ENCODE results near the gene TRIM45.

Gene TRIM45

GRCh38 chr1:117098287-117098890, 23.2 kb downstream of the TRIM45 start:
- no peak for DNase-seq

- no peak for DNase-seq
Measured at GRCh38 chr1:117097443-117097842, 24.1 kb downstream of the TRIM45 start.

DNA sequence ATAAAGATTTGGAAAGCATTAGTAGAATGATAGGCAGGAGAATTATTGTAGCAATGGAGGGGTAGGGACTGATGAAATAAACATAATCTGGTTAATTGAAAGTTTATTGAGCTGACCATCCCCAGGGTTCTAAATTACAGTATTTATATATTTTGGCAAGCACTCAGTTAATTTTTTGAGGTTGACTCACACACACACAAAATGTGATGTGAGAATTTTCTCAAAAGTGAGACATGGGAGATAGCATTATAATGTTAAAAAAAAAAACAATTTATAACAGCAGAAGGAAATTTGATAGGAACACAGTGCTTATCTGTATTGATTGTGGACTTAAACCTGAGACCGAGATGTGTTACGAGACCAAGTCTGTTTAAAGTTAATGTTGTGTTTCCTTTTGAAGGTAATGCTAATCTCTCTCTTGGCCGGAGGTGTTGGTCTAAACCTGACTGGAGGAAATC, 24.6 kb downstream of the TRIM45 start:
- DNase-seq, result no peak

GRCh38 chr1:117094841-117095604, 26.5 kb downstream of the TRIM45 start:
- no peak for DNase-seq

DNA sequence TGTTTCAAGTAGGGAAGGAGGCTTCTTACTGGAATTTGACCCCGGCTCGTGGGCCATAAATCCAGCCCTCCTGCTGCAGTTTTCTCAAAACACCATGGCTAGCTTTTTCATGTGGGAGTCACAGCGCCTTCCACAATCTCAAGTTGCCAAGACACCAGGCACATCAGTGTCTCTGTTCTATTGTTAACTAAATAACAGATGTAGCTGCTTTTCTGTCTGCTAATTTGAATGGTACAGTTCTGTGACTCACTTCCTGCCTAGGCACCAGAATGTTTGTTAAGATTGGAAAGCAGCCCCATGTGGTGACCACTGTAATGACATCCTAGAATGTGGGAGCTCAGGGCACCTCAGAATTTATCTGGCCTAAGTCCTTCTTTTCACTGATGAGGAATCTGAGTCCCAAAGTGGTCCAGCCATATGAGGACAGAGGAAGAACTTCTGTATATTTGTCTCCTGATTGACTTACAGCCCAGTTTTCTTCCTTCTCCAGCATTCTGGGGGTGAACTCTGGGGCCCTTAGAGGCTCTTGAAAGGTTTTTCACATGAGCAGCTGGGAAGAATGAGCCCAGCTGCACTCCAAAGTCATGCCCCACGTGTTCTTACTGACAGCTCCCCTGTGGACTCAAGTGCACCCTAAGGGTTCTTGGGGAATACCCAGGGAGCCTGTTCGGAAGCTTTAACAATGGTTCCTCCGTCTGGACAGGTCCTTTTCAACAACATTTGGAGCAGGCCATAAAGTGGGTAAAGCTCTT, 27.5 kb downstream of the TRIM45 start:
- DNase-seq, result peak; percentile 14 to 37

- no peak for DNase-seq
Measured at GRCh38 chr1:117093091-117093534, 28.4 kb downstream of the TRIM45 start.

- no peak for DNase-seq
Measured at GRCh38 chr1:117092594-117092993, 29.0 kb downstream of the TRIM45 start.

GRCh38 chr1:117089996-117090395, 31.6 kb downstream of the TRIM45 start:
- DNase-seq, result no peak

DNA sequence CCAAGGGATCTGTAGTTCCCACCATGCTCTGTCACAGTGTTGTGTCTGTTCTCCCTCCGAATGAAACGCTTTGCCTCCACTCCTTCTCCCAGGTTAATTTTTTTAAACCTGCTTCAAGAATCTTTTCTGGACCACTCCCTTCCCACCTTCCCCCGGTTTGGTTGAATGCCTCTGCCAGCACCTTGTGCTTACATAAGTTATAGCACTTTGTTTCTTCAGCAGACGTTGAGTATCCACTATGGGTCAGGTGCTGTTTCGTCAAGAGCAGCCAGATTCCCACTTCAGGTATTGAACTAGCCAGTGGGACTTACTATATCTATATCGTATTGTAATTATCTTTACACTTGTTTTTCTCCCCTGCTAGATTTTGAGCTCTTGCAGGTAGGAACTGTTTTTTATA, 33.9 kb downstream of the TRIM45 start:
- DNase-seq, result no peak

DNA sequence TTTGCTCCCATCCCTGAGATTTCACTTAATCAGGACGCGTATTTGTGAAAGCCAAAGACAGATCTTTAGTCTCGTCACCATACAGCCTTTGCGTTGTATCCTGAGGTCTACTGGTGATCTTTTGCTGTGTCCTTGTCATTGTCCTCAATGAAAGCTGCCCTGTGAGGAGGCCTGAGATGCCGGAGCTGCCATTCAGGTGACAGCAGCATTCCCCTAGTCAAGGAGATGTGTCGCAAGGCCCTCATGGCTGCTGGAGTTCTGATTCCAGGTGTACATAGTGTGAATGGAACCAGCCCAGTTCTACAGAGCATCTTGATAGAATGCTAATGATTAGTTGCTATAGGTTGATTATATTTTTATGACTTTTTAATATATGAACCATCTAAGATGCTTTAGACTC, 37.3 kb downstream of the TRIM45 start:
- DNase-seq, result no peak

- no peak for DNase-seq
Measured at GRCh38 chr1:117079737-117080136, 41.8 kb downstream of the TRIM45 start.

DNA sequence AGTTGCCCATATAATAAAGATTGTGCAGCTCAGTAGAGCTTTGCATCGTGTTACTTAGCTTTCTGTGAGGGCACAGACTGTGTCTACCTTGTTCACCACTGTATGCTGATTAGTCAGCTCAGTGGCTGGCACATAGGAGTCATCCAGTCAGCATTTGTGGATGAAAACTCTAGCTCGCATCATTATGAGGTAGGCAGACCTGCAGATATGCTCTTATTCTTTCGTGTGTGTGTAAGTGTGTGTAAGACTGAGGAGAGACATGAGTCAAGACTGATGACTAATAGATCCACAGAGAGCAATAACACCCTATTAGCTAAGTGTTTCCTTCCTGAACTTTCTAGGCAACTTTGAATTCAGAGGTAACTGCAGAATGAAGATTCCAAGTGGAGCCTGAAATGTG, 44.3 kb downstream of the TRIM45 start:
- DNase-seq, result no peak

DNA sequence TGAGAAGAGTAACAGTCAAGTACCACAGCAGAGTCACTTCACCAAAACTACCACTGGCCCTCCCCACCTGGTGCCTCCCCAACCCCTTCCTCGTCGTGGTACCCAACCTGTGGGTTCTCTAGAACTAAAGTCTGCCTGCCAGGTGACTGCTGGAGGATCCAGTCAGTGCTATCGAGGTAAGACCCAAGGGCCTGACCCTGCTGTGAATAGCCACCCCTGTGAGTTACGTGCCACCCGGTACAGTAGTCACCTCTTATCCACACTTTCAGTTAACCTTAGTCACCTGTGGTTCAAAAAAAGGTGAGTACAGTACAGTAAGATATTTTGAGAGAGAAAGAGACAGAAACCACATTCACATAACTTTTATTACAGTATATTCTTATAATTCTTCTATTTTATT, 44.9 kb downstream of the TRIM45 start:
- no peak for DNase-seq

GRCh38 chr1:117070124-117070523, 51.4 kb downstream of the TRIM45 start:
- DNase-seq, result no peak

GRCh38 chr1:117069220-117069844, 52.2 kb downstream of the TRIM45 start:
- no peak for DNase-seq

- DNase-seq, result no peak
Measured at GRCh38 chr1:117068580-117068979, 53.0 kb downstream of the TRIM45 start.

GRCh38 chr1:117067533-117068370, 53.8 kb downstream of the TRIM45 start:
- DNase-seq, result peak; percentile 21 to 45

- DNase-seq, result no peak
Measured at GRCh38 chr1:117066367-117066766, 55.2 kb downstream of the TRIM45 start.

- DNase-seq, result no peak
Measured at GRCh38 chr1:117061986-117062415, 59.5 kb downstream of the TRIM45 start.
